NCI-H1694 (cell line): ENCODE measurements around the gene COL13A1.
A peak's percentile ranks its signal among the peaks of the same experiment; 100 is the strongest.

Source experiments
- DNase-seq: peaks from one replicate; lab custom pipeline; 2025; lab: John Stamatoyannopoulos, UW

Gene COL13A1

DNA sequence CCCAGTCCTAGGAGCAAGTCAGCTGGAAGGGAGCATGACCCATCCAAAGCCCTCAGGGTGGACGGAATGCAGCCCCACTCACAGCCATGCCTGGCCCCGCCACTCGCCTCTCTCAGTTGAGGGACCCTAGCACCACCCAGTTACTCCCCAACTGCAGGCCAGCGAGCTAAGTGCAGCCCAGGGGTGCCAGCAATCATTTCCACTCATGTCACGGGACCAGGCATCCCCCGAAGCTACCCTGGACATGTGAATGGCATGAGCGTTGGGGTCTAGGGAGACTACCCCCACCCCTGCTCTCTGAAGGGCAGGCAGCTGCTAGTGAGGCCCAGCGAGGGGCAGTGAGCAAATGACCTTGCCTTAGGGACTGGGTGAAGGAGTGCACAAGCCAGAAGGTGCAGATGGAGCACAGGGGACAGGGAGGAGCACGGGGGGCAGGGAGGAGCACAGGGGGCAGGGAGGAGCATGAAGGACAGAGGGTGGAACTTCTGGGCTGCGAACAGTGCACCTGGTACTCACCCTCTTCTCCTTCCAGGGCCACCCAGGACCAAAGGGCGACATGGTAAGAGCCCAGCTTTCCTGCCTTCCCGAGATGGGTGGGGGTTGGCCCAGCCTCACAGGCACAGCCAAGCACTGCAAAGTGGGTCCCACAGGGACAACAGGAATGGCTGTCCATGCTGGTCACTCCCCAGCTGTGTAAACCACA is 87.3 kb downstream of the COL13A1 start:
- no peak for DNase-seq

DNA sequence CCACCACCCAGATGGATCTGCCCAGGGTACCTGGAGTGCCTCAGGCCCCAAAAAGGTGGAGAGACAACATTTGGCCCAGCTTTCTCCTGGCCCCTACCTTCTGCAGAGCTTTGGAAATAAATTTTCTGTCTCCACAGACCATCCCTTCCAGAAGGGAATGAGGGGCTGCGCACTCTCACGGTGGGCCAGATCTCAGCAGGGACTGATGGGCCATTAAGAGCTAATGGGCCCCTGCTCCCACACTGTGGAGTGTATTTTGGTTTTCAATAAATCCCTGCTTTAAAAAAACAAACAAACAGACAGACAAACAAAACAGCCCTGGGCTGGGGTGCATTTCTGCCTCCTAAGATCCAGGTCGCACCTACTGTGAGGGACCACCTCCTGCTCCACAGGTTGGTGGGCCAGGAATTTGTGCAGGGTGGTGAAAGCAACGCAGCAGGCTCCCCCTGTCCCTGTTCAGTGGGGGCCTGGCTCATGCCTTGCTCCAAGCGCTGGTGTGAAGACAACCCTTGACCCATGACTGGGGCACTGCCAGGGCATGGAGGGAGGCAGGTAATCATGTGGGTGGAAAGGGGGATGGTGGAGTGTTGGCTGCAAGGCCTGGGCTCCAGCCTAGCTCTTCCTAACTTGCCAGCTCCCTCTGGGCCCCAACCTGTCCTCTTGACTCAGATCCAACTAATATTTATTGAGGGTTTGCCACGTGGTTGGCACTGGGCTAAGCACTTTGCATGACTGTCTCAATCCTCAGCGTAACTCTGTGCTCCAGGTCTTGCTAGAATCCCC is 88.5 kb downstream of the COL13A1 start:
- peak; percentile 31 for DNase-seq

DNA sequence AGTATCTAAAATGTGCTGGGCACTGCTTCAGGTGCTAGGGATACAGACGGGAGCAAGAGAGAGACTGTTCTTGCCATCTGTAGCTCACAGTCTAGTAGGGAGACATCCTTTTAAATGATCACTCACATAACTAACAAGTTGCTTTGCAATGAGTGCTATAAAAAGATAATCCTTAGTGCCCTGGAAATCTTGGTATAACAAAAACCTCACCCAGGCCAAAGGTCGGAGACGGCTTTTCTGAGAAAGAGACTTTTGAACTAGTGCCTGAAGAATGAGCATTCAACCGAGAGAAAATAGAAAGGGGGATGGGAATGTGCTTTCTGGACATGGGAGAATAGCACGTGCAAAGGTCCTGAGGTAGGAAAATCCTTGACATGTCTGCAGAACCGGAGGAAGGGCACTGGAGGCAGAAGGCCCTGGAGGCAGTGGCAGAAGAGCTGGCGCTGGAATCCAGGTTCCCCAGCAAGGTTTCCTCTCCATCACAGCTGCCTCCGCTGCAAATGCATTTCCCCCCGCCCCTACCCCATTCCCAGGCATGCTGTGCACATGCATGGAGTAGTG is 89.4 kb downstream of the COL13A1 start:
- no peak for DNase-seq

DNA sequence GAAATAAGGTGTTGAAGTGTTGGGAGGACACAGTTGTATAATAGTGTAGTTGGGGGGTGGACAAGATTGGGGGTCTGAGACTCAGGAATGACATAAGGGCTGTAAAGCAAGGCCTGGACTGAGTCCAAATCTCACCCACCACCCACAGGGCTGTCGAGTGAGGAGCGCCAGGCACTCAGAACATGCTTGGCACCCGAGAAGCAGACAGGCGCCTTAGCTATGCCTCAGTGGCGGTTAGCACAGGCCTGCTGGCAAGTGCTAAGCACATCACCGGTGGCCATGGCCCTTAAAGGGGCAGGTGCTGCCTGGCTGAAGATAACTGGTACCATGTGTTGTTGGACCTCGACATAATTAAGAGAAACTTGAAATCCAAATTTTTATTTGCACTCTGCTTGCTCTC is 90.7 kb downstream of the COL13A1 start:
- no peak for DNase-seq

DNA sequence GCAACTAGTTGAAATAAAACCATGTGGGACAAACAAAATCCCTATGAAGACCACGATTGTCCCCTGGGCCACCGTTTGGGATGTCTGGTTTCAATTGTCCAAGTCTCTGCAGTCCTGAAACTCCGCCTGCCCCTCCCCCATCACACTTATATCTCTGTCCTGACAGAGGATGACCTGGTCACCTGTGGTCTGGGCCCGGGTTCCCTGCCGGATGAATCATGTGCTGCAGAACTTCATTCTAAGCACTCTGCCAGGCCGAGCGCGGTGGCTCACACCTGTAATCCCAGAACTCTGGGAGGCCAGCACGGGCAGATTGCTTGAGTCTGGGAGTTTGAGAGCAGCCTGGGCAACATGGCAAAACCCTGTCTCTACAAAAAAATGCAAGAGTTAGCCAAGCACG is 91.1 kb downstream of the COL13A1 start:
- no peak for DNase-seq

DNA sequence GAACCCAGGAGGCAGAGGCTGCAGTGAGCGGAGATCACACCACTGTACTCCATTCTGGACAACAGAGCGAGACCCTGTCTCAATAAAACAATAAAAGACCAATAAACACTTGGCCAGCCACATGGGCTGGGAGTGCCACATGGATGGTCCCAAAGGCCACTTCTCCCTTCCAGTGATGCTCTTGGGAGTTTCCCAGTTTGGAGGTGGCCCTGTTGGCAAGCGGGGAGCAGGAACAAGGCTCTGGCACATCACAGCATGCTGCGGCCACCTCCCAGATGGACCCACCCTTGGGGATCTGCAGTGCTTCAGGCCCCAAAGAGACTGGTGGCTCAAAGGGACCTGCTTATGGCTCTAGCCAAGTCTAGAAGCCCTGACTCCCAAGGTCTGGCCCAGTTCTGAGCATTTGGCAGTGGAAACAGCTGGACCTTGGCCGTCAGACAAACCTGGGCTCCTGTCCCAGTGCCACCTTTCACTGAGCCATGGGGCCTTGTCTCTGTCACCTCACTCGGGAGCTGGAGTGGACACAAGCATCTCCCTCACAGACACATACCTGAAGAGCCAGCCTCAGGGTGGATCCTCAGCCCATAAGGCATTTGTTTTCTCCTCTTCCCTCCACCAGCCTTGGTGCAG is 91.7 kb downstream of the COL13A1 start:
- DNase-seq, result no peak

DNA sequence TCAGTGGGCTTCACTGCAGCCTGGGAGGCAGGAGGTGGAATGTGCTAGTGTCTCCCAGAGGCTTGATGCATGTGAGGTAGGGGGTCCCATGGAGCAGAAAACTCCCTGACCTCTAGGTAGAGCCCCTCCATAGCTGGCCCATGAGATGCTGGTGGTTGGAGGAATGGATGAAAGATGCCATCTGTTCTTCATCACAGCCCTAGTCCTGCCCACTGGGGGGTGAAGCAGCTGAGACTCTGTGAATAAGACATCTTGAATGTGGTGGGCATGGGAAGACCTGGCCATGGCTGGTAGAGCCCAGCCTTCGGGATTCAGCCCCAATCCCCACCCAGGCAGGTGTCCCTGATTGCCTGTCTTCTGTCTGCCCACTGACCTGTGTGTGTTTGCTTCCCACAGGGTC is 92.5 kb downstream of the COL13A1 start:
- DNase-seq, result no peak

DNA sequence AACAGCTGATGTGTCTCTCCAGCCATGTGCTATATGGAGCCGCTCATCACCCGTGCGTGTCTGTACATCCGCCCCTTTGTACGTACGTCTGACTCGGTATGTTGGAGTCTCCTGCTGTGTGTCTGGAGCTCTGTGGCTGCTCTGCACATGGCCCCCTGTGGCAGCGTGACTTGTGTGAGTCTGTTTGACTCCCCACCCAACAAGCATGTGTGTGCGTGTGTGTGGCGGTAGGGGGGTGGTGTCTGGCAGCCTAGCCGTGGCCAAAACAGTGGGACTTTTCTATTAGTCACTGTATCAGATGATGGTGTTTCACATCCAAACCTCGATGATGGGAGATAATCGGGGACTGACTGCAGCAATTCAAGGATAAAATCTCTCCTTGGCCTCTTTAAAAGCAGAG is 94.1 kb downstream of the COL13A1 start:
- no peak for DNase-seq

DNA sequence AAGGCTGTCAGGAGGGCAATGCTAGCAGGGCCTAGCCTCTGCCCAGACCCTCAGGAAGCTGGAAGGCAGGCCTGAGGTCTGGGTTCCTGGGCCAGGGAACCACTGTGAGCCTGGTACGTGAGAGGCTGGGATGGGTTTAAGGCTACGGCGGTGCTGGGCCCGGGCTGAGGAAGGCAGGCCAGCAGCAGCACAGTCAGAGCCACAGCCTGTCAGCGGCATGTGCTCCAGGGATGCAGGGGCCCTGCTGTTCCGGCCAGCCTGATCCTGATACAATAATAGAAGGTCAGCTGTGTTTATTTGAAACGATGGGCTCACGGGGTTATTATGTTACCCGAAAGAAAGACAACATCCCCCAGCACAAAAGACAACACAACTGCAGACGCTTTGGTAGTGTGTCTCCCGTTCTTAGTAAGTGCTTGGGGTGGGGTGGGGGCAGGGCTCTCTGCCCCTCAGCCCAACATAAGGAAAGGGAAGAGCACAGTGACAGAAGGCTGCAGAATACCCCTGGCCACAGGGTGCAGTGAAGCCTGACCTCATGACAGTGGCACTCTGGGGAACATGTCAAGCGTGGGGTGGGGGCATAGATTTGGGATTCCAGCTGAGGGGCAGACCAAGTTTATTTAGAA is 95.0 kb downstream of the COL13A1 start:
- no peak for DNase-seq

DNA sequence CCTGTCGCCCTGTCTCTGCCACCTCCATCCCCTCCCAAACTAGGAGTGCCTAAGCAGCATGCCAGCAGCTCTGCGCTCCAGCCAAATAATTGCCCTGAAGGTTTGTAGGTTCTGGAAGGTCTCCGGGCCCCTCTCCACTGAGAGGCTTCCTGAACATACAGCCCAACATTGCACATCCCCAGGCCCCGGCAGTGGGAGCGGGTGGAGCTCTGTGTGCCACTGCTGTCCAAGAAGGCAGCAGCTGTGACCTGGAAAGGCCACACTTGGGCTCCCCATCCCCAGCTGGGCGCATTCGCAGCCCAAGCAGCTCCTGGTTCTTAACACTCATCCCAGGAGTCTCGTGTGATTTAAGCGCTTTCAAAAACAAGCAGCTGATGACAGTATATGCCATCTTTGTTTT is 95.7 kb downstream of the COL13A1 start:
- no peak for DNase-seq

DNA sequence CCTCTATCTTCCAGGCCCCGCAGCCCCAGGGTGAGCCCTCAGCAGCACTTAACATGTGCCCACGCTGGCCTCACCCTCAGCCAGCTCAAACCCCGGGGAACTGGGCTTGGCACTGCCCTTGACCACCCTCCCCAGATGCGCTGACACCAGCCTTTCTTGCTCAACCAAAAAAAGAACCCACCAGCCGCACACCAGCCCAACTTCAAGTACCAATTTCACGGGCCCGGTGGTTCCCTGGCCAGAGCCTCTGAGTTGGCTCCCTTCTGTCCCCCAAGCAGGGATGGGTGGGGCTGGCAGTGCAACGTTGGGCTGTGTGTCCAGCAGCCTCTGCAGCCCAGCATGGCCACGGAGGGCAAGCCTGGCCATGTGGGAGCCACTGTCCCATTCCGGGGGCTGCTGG is 96.3 kb downstream of the COL13A1 start:
- no peak for DNase-seq

DNA sequence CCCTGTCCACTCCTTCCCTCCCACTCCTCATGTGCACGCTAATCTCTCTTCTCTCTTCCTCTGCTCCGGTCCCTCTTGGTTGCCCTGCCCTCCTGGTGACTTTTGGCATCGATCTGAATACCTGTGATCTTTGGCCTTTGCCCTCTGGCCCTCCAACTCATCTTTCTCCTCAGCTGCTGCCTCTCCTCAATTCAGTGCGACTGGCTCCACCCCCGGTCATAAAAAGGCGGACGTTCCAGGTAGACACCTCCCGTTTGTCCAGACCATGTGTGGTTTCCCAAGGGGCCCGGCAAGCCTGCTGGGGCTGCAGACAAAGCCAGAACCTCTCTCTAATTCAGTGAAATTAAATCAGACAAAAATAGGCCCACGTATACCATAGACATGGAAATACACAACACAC is 96.8 kb downstream of the COL13A1 start:
- no peak for DNase-seq

DNA sequence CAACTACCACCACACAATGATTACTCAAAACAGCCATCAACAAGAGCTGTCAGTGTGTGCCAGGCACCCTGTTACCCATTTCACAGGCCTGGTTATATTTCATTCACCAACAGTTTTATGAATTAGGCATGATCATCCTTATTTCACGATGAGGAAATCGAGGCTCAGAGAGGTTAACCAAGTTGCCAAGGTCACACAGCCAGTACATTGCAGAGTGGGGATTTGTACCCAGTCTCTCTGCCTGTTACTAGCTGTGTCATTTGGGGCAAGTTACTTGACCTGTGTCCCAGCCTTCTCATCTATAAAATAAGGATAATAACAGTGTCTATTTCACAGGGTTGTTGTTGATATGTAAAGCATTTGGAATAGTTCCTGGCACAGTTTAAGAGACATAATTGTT is 97.2 kb downstream of the COL13A1 start:
- DNase-seq, result no peak

DNA sequence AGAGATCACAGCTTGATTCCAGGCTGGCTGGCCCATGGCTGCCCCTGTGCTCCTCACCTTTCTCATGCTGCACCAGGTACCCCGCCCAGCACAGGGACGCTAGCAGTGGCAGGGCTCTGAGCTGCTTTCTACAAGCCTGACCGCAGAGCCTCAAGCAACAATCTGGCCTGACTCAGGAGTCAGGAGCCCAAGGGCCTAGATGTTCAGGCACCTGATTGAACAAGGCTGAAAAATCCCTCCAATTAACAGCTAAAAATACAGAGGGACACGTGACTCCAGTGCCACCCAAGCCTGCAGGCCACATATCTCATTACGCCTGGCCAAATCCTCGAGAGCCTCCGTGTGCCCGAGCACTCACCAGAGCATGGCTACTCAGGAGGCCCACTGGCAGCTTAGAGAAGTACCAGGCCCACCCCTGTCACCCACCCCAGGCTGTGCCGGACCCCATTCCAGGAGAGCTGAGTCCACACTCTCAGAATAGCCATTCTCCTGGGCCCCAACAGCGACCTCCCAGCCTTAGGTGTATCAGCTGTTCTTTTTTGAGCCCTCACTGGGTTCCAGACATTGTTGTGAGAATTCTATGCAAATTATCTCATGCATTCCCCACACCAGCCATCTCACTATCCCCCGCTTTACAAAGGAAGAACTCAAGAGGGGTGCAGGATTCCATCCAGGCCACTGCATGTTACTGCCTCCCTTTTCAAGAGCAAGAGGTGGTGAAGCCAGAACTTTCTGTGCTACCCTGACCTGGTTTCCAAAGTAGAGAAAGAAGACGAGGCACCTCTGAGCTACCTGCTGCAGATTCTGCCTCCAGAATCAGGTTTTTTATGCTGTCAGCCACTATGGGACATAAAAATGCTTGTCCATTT is 98.3 kb downstream of the COL13A1 start:
- no peak for DNase-seq

DNA sequence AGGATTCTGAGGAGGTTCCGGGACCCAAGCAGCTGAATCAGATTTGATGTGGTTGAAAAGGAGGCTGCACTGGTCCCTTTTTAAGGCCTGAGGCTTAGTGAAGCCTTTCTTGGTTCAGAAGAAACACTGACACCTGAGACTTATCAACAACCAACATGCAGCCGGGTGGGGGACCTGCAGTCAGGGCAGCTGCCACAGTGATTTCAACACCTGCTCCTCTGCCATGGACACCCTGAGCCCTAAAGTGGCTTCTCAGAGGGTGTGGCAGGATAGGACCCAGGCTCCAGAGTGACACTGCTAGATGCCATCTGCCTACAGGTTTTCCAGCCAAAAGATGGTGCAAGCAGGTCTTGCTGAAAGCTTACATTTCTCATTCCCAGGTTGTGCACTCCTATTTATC is 99.3 kb downstream of the COL13A1 start:
- peak; percentile 75 for DNase-seq

DNA sequence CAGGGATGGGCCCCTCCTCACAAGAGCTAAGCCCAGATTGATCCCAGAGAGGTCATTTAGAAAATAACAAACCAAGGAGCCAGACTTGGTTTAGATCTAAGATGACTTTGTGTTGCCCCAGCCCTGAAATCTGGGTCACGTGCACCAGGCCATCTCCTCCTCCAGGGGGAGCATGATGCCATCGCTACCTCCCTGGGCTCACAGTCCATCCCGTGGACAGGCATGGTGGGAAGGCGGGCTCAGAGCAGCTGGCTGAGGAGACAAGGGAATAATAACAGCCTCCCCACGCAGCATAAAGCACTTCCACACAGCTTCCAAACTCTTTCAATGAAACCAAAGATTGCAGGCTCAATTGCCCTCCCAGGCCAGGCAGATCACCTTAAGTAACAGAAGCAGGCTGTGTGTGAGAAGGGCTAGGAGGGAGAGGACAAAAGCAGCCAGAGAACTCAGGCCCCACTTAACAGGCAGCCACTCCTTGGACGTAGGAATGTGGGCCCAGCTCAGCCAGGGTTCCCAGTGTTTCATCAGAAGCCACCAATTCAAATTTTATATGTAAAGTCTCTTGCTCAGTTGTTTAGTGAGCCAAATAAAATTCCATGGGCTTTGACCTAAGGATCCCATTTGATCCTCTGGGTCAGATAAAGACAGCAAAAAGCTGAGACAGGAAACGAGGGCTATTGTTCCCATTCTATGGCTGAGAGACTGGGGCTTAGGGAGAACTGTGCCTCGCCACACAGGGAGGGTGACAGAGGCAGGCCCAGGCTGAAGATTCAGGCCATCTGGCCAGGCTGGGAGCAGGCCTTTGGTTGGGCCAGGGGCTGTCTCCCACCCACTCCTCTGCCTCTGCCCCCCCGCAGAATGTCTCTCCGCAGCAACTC is 100.2 kb downstream of the COL13A1 start:
- peak; percentile 64 for DNase-seq

DNA sequence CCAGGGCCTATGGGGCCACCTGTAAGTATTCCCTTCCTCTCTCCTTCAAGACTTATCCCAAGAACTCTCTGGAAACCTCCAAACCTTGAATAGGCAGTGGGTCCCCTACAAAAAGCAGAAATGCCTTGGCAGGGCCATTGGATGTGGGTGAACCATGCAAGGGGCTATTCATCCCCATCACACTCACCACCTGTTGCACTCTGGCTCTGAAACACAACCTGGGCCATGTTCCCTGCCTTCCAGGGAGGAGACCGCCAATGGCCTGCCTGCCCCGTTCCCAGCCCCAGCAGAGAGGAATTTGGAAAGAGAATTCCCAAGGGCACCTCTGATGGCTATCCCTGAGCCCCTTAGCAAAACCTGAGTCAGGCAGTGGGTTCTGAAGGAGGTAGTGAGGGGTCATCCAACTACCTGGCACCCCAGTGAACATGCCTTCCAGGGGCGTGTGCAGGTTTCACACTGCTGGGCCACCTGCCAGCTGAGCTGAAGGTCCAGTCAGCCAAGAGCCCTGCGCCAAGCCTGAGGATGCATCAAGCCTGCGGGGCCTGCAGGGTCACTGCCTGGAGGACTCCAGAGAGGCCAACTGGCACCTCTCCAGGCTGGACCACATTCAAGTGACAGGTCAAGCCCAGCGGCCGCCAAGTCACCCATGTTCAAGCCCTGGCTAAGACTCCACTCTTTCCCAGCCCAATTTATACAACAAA is 101.3 kb downstream of the COL13A1 start:
- DNase-seq, result no peak

DNA sequence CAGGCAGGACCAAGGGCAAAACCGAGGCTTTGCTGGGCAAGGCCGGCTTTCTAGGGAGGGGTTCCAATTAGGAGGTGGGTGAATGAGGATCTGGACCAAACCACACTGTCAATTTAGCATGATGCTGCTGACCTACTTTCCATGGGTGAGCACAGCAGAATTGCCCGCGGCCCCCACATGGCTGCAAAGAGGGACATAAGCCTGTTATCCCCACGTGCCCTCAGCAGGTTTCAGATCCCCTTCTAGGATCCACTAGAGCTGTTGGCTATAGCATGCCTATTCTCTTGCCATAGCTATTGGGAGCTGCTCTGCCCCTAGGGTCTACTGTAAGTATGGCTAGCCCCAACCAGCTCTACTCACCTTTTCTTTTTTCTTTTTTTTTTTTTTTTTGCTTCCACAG is 102.8 kb downstream of the COL13A1 start:
- DNase-seq, result no peak

DNA sequence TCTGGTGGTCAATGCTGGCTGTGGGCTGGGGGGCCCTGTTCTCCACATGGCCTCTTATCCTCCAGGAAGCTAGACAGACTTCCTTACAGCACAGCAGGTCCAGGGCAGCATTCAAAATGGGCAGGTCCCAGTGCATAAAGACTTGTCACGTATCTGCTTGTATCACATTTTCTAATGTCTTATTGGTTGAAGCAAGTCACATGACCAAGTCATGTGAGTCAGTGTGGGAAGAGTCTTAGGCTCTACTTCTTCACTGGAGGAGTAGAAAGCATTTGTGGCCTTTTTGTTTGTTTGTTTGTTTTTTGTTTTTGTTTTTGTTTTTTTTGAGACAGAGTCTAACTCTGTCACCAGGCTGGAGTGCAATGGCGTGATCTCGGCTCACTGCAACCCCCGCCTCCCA is 104.7 kb downstream of the COL13A1 start:
- no peak for DNase-seq

DNA sequence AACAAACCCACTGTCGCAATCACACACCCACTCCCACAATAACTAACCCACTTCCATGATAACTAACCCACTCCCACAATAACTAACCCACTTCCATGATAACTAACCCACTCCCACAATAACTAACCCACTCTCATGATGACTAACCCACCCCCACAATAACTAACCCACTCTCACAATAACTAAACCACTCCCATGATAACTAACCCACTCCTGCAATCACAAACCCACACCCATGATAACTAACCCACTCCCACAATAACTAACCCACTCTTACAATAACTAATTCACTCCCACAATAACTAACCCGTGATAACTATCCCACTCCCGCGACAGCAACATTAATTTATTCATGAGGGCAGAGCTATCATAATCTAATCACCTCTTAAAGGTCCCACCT is 105.8 kb downstream of the COL13A1 start:
- no peak for DNase-seq
